GM21381 (cell line): ENCODE results near the gene CERS1.
A peak's percentile ranks its signal among the peaks of the same experiment; 100 is the strongest.
"Not testable (repeated sequence)": the region's sequence is repeated elsewhere in the genome, so short reads cannot be mapped to it uniquely, and the experiment has no call there.

Experiments
- ATAC-seq: cut with Tn5 transposase; IDR thresholded peaks from one replicate; pipeline ENCODE4 v1.9.1; 2021; ENCODE audit warnings: mild to moderate bottlenecking, moderate library complexity; ENCODE audit not compliant: unreplicated experiment

Gene CERS1

DNA sequence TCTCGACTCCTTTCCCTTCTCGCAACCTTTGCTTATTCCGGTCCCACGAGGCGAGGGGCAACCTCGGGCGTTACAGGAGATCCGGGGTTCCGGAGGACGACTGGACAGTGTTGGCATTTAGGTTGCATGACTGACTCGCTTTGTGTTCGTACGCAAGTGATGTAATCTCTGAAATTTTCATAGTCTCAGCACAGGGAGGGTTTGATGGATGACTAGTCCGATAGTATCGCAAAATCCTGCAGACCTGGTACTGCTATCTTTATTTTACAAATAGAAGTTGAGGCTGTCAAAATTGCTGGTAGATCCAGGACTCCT lies 23.9 kb upstream of the CERS1 start:
- ATAC-seq = no peak

DNA sequence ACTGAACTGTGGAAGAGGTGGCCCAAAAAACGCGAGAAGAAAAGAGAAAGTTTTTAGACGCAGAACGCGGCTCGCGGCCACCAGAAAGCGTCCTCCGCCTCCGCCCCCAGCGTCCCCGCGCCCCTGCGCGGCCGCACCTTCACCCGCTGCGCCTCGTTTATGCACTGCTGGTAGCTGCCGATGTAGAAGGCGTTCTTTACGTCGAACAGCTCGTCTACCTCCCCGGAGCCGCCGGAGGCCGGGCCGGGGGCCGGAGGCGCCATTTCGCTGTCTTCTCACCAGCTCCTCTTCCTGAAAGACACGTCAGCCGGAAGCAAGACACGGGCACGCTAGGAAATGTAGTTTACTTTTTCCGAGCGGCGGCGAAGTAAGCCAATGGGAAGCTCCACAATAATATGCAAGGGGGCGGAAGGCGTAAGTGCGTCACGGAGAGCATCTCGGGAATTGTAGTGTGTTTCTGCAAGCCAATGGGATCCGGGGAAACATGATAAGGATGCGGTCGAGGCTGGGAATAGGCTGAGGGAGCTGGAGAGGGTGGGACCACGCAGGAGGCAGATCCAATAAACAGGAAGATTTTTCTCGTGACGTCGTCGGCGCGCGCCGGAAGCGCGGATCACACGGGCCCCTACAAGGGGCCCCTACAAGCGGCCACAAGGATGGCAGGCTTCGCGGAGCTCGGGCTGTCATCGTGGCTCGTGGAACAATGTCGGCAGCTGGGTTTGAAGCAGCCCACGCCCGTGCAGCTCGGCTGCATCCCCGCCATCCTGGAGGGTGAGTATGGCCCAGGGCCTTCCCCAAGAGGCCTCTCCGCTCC lies 23.3 kb upstream of the CERS1 start, which contains the start of the genes COPE and DDX49:
TSS of gene COPE (minus strand) at position 302 of the 814 bp plus-strand sequence. CDS start at position 263, 39 bp downstream.
TSS of gene DDX49 (plus strand) at position 630 of the 814 bp plus-strand sequence. CDS start at position 657, 27 bp downstream.
- ATAC-seq = peak; percentile 90

DNA sequence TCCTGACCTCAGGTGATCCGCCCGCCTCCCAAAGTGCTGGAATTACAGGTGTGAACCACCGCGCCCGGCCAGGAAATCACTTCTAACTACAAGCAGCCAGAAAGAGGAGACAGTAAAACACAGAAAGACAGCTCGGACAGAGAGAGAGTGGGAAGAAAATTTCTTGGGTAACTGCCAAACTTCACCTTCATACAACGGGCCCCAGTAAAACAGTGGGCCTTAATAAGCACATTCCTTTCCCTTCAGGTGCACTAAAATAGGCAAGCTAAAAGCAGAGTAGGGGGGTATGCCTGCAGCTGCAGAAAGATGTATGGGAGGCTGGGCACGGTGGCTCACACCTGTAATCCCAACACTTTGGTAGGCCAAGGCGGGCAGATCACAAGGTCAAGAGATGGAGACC lies 21.6 kb upstream of the CERS1 start:
- not testable (repeated sequence) for ATAC-seq

DNA sequence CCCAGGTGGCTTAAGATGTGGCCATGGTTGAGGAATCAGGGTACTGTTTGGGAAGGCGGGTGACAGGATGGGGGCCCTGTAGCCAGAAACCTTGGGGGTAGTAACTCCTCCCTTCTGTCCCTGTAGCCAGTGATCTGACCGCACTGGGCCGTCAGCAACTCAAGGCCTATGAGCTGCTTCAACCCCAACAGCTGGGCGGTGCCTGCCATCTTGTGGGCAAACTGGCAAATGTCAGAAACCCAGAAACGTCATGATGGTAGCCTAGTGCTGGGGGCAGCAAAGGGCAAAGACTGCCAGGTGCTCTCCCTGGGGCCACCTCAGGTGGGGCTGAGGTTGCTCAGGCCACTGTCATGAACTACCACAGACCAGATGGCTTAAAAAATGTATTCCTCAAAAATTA lies 19.7 kb upstream of the CERS1 start:
- ATAC-seq = no peak

DNA sequence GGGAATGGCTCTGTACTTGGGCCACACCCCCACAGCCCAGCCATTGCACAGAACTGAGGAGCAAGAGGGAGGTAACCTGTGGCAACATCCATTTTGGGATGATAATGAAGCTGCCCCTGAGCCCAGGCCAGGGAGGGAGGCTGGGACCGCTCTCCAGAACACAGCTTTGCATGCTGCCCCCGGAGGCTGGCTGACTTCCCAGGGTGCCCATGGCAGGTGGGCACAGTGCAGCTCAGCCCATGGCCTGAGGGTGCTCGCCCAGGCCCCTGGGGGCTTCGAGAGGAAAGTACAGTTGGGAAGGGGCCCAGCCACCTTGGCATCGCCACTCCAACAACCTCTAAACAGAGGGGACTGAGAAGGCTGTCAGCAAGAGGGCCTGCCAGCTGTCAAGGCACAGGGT lies 17.5 kb upstream of the CERS1 start:
- ATAC-seq = no peak

DNA sequence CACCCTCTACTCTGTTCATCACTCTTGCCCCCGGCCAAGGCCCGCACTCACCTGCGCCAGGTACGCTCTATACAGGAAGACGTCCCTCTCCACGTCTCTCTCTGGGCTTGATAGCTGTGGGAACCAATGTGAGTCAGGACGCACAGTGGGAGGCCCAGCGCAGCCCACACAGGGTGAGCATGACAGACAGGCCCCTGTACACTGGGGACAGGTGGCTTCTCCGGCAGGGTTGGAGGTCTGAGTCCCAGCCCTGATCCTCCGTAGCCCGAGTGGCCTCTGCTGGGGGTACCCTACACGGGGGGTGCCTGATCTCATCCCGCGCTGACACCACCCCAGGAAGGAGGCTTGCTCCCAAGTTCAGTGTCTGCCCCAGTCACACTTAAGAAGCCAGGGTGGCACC lies 17.0 kb upstream of the CERS1 start:
- ATAC-seq = no peak

DNA sequence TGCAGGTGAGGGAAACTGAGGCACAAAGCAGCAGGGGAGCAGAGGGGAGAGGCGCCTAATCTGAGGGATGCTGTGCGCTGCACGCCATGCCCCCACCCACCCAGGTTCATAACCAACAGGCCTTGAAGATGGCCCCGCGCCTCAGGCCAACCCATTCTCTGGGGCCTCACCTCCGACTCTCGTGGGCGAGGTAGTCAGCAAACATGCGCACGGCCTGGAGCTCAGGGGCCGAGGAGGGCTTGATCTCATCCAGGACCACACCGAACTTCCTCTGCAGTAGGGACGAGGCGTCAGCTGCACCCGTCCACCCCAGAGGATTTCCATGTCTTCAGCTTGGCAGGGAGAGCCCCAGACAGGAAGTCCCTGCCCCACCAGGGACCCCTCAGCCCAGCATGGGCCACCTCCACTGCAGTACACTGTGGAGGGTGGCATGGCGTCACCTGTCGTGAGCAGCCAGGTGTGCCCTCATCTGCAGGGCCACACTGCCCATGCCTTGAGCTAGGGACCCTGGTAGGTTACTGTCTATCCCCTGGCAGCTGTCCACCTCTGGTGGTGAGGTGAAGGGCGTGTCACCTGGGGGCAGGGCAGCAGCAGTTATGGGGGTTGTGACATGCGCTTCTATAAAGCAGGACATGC lies 15.0 kb upstream of the CERS1 start:
- no peak for ATAC-seq

DNA sequence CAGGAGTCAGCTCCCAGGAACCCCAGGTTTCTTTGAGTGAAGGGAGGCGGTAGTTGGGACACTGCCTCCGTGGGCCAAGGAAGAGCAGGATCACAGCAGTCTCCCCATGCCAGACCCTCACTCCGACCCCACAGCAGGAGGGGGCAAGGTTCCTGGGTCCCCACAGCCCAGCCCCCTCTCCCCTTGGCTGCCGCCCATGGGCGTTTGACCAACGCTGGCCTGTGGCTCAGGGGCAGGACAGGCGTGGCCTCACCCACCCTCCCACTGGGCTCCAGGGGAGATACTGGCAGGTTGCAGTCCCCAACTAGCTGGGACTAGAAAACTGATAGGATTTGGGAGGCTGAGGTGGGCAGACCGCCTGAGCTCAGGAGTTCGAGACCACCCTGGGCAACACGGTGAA lies 14.1 kb upstream of the CERS1 start:
- no peak for ATAC-seq

DNA sequence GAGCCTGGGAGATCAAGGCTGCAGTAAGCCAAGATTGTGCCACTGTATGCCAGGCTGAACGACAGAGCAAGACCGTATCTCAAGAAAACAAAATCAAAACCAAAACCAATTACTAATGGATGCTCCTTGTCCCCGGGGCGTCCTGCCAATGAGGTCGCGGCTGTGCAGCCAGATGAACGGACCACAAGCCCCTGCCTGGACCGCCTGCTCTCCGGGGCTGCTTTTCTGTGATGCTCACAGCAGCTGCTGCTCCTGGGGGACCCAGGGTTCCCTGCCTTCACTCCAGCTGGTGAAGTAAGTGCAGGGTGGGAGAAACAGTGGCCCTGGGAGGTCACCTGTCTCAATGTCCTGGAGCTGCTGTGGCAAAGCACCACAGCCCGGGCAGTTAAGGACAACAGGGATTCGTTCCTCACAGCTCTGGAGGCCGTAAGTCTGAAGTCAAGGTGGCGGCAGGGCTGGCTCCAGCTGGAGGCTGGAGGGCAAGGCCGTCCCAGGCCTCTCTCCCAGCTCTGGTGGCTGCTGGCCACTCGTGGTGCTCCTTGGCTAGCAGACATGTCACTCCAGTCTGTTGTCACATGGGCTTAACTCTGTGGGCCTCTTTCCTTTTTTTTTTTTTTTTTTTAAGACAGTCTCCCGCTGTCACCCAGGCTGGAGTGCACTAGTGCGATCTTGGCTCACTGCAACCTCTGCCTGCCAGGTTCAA lies 13.1 kb upstream of the CERS1 start:
- no peak for ATAC-seq

DNA sequence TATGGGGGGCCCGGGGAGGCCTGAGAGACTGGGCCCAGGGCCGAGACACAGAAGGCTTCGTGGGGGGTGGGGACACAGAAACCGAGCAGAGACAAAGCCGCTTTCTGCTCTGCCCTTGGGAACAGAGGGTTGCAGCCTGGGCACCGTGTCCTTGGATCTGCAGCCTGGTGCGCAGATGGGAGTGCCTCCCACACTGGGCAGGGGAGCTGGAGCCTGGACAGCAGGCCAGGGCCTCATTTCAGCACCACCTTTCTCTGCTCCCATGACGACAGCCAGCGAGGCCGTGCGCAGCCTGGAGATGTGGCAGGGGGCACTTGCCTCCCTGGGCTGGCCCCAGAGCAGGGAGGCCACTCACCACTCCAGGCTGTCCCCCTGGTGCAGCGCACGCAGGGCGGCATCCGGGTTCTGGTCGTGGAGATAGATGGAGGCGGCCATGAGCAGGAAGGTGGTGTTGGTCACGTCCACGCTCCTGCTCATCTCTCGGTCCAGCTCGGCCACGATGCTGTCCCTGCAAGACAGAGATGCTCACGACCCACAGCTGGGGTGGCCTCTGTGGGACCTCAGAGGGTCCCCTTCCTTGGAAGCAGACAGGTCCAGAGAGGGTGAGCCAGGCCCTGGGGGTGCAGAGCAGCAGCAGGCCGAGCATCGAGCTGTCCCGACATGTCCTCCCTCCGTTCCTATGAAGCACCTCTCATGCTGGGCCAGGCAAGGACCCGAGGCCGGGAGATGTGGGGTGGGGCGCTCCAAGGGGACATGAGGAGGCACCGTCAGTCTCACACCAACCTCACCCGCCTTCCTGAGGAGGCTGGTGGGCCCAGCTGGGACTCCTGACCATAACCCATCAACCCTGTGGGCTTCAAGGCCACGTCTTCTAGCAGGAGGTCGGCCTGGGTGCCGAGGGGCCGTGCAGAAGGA lies 10.9 kb upstream of the CERS1 start:
- no peak for ATAC-seq

DNA sequence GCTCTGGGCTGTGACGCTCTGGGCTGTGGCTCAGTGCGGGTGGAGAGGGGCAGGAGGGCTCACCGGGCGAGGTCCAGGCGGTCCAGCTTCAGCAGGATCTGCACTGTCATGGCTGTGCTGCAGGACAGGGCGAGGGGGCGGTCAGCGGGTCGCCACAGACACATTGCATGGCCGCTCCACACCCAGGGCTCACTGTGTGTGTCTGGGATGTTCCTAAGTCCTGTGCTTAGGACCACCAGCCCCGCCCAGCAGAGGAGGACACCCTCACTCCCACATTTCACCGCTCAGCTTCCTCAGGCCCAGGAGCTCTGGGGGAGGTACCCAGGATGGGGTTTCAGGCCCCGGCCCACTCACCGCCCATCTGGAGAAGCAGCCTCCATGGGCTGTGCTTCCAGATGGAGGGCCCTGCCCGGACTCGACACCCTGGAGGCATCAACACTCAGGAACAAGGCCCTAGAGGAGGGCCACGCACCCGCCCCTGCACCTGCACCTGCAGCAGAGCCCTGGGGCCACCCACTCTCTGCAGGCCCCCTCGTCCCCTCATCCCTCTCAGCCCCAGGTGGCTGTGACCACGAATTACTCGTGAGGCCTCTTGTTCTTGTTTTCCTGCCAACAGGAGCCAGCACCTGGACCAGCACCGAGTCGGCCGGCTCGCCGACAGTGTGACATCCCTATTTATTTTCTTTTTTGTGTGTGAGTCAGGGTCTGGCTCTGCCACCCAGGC lies 9.7 kb upstream of the CERS1 start:
- ATAC-seq = no peak

DNA sequence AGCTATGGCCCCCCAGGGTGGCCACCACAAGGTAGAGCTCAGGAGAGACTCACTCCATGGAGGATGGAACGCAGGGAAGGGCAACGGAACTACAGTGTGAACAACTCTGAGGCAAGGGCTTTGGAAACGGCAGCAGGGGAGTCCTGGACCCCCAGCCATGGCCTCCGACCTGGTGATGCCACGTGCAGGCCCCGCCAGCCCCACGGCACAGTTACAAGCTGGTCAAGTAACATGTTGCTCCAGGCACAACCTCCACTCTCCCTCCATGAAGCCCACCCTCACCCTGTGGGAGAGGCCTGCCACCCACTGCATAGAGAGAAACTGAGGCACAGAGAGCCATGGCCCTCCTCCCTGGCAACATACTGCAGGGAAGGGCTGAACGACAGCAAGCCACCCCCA lies 9.1 kb upstream of the CERS1 start:
- ATAC-seq = no peak

DNA sequence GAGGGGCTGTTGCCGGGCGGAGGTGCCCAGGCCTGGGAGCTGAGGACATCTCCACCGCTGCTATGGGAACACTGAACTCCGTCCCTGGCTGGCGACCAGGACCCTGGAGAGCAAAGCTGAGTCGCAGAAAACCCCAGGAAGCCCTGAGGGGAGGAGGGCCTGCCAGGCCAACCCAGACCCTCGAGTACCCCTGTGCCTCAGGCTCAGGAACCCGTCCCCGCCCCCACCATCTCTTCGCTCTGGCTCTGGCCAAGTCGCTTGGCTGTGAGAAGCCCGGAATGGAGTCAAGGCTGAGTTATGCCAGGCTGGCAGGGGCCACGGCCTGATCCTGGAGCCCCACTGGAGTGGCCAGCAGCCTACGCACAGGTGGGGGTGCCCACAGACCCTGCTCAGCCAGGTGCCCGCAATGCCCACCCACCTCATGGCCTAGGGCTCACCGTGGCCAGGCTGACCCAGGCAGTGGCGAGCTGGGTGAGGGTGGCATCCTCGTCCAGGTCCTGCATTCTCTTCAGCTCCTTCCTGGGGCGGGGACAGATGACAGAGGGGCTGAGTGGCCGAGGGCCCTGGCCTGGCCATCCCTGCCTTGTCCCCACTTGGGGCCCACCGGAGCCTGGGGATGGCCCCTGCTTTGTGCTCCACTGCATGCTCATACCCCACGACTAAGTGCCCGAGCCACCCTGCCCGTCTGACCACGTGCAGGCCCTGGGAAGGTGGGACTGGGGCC lies 8.5 kb upstream of the CERS1 start:
- ATAC-seq = no peak

DNA sequence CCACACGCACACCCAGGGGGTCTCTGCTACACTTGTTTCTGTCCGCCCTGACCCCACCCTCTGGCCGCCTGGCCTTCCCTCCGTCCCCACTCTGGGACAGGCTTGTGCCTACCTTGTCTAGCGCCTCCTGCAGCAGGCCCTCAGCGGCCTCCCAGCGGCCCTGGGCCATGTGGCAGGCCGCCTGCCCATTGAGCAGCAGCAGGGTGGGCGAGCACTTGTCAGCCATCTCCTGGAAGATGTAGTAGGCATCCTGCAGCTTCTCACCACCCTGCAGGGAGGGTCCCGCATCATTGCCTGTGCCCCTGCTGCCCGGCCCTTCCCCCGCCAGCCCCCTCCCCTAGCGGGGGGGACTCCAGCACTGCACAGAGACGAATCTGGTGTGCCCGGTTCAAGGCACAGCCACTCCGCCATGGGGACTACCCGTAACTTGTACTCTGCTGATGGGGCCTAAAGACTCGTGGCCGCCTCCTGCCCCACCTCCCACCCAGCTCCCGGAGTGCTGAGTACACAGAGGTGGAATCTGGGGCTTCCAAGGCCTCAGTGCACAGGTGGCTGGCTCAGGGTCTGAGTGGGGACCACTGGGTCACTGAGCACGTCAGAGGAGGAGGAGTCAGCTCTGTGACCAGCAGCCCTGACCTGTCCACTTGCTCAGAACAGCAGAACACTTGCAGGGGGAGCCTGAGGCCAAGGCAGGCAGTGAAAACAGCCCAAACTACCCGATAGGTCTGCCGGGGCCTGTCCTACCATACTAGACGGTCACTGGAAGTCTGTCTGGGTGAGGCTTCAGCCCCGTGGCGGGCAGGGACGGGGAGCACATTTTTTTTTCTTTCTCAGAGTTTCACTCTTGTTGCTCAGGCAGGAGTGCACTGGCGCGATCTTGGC lies 7.4 kb upstream of the CERS1 start:
- no peak for ATAC-seq

DNA sequence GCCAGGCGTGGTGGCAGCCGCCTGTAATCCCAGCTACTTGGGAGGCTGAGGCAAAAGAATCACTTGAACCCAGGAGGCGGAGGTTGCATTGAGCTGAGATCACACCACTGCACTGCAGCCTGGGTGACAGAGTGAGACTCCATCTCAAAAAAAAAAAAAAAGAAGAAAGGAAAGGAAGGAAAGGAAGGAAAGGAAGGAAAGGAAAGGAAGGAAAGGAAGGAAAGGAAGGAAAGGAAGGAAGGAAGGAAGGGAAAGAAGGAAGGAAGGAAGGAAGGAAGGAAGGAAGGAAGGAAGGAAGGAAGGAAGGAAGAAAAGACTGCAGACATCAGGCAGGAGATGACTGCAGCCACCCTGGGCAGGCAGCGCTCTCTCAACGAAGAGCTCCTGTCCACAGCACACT lies 6.6 kb upstream of the CERS1 start:
- ATAC-seq = not testable (repeated sequence)

DNA sequence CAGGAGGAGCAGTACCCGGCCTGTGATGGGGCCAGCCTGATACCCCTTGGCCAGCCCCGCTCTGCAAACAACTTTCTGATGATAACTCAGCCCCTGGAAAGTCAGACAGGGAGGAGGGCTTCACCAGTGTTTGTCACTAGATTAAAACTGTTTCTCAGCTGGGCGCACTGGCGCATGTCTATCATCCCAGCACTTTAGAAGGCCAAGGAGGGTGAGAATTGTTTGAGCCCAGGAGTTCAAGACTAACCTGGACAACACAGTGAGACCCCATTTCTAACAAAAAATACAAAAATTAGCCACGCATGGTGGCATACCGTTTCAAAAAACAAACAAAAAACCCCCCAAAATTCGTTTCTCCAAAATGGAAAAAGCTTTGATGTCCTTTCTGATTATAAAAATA lies 5.5 kb upstream of the CERS1 start:
- no peak for ATAC-seq

DNA sequence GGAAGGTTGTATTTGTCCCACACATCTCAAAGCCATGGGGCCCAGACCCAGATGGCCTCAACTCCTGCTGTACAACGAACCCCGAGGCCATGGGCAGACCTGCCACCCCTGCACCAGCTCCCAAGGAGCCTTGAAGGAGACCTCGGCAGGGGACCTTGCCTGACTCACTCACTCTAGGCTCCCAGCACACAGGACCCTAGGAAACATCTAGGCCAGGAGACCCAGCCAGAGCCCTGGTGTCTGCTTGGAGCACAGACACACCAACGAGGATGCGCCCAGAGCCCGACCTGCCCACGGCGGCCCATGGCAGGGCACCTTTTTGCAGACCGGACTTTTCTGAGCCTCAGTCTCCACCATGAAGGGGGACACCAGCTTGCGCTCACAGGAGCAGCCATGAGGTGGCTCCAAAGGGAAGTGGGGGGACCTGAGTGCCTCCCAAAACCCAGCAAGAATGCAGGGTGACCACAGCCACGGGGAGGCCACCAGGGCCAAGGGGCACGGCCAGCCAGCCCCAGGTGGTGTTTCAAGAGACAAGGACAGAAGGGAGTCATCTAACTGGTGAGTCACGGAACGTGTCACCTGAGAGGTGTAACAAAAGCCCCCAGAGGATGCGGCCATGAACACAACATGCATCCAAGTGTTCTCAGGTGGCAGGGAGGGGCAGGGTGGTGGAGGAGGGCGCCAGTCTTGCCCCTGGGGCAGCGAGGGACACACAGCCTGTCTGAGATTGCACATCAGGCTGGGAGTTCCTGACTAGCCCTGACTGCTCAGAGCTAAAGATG lies 4.9 kb upstream of the CERS1 start:
- ATAC-seq = no peak
